GM19025 (cell line): Measurements from ENCODE around the gene SYNJ1.

ENCODE experiments used
- ATAC-seq: cut with Tn5 transposase; IDR thresholded peaks from one replicate; pipeline ENCODE4 v1.9.1; 2021; ENCODE audit warnings: mild to moderate bottlenecking, low read depth, moderate library complexity; ENCODE audit not compliant: unreplicated experiment

SYNJ1 gene

GRCh38 chr21:32584472-32584871 lies 143.3 kb downstream of the SYNJ1 start:
- no peak for ATAC-seq

- no peak for ATAC-seq
These were observed 146.1 kb downstream of the SYNJ1 start for GRCh38 chr21:32581732-32582131.

- ATAC-seq, result no peak
These were observed 146.9 kb downstream of the SYNJ1 start for GRCh38 chr21:32580949-32581348.
